HG03521 (cell line): Measurements from ENCODE around the gene ZNF44.

Experiments used
- ATAC-seq: cut with Tn5 transposase; IDR thresholded peaks from one replicate; pipeline ENCODE4 v1.9.1; 2021; ENCODE audit warnings: mild to moderate bottlenecking, moderate library complexity; ENCODE audit not compliant: unreplicated experiment

The ZNF44 gene

GRCh38 chr19:12265921-12266704 lies 28.6 kb downstream of the ZNF44 start:
- no peak for ATAC-seq

DNA sequence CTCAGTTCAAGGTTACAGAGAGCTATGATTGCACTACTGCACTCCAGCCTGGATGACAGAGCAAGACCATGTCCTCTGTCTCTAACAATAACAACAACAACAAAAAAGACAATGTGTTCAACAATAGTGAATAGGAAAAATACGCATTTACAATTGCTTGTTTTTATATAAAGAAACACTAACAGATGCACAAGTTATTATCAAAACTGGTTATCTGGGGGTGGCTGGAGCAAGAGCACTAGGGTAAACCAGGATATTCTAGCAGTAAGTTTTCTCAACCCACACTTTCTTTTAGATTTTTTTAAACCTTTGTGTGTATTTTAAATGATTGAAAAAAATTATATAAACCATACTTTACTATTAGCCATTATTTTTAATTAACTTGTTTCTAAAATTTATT lies 33.1 kb downstream of the ZNF44 start:
- no peak for ATAC-seq

DNA sequence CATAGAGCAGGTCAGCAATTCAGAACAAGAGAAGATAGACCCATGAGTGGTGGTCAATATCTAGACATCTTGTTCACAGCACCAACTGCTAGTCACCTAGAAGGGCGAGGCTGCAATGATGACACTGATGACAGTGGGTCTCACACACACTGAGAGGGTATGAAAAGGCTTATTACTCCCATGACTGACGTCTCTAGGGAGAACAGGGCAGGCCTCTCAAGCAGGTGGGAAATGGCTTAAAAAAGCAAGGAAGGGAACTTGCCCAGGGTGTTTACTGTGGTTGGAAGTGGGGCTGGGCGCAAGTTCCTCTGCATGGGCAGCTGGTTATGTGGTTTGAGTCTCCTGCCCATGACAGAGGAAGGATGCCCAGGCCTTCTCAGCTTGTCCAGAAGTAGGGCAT lies 33.8 kb downstream of the ZNF44 start:
- ATAC-seq, result no peak

DNA sequence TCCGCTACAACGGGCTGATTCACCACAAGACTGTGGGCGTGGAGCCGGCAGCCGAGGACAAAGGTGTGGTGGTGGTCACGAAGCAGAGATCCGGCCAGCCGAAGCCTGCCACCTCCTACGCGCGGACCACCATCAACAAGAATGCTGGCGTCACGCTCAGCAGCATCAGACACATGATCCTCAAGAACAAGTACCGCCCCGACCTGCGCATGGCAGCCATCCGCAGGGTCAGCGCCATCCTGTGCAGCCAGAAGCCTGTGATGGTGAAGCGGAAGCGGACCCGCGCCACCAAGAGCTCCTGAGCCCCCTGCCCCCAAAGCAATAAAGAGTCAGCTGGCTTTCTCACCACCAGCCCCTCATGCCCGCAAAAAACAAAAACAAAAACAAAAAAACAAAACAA lies 34.4 kb downstream of the ZNF44 start:
- no peak for ATAC-seq

GRCh38 chr19:12255372-12255771 lies 39.3 kb downstream of the ZNF44 start:
- ATAC-seq, result no peak

GRCh38 chr19:12247644-12248222 lies 47.0 kb downstream of the ZNF44 start:
- no peak for ATAC-seq

DNA sequence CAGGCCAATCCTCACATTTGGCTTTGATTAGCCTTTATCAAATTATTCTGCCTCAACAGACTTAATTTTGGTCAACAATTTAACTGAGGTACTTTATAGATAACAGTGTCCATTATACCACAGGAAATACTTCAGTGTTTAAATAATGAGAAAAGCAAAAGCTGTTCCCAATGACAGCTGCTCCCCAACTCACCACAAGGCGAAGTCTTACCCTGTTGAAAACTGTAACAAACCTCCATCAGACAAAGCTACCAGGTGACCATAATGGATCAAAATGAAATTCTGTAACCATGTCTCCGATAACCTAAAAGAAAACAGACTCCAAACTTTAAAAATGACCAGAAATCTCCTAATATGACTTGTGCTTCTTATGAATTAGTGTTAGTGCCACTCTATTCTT lies 50.3 kb downstream of the ZNF44 start:
- no peak for ATAC-seq

GRCh38 chr19:12237143-12237839 lies 57.4 kb downstream of the ZNF44 start:
- ATAC-seq, result no peak

GRCh38 chr19:12232961-12233360 lies 61.7 kb downstream of the ZNF44 start:
- ATAC-seq, result no peak

GRCh38 chr19:12230751-12231733 lies 63.6 kb downstream of the ZNF44 start:
- no peak for ATAC-seq

DNA sequence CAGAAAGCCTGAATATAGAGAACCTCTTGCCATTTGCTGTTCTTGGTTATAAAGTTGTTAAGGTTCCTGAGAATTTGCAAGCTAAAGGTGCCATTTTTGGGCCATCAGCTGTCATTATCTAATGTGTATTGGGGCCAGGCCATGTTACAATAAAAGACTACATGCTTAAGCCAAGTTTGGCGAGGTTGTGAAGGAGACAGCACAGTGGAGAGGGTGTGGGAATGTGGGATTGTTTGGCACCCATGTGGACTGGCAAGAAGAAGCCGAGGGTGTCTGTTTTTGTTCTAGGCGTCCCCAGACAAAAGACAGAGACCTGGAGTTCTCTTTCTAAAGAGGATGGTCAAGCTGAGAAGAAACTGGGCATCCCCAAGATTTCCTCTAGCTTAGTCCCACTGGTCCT lies 64.7 kb downstream of the ZNF44 start:
- ATAC-seq, result no peak

- ATAC-seq, result no peak
Measured at GRCh38 chr19:12224676-12225075, 70.0 kb downstream of the ZNF44 start.

DNA sequence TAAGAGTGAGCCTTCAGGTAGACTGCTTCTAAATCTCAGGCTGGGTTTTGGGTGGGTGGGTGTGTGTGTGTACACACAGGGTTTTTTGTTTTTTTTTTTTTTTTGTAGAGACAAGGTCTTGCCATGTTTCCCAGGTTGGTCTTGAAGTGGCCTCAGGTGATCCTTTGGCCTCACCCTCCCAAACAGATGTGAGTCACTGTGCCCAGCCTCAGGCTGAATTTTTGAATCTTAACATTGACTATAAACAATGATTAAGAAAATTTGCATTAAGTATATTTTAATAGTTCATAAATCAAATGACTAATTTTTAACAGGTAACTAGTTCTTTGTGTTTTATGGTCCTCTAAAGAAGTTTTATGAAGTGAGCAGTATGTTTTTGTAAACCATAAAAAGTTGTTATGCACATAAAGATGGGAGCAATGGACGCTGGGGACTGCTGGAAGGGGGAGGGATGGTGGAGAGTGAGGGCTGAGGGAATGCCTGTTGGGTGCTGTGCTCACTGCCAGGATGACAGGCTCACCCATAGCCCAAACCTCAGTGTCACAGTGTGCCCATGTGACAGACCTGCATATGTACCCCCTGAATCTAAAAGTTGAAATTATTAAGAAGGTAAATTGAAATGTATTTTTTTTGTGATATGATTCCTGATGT lies 71.6 kb downstream of the ZNF44 start:
- ATAC-seq, result no peak
